Thyroid gland (tissue), 4 donors: ENCODE data around the gene TBCCD1.

Experiments used
- POLR2A ChIP-seq, 2 donors: fragments of 450-650 bp; IDR thresholded peaks; one replicate each; pipeline ENCODE4 v1.6.1; 2017; ENCODE audit warnings: antibody characterized with exemption in 2 of 2, mild to moderate bottlenecking in 2 of 2, moderate library complexity in 1 of 2
- TF ChIP-seq, protein P1 (sequence below), 6 experiments: fragments of 200-600 bp in 3 of 6; fragments of 450-650 bp in 3 of 6; sonication (generic) in 3 of 6; IDR thresholded peaks; one replicate each; pipeline ENCODE4 v1.5.1; 2016 to 2019; ENCODE audit warnings: antibody characterized with exemption in 6 of 6, mild to moderate bottlenecking in 2 of 6, inconsistent platforms in 1 of 6, moderate library complexity in 1 of 6

DNA sequence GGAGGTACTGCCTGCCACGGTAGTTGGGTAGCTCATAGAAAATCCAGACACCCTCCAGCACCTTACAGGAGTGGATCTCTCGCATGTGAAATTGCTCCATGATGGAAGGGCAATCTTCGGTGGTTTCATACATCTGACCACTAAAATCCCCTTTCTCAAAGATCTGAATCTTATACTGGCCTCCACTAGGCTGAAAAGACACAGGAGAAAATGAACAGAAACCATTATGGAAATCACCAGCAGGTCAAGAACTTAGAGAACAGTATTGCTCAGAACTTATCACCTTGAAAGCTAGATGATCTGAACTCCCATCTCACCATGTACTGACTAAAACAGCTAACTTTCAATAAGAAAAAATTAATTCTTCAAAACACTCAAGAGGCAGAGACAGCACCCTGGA lies 28.4 kb downstream of the TBCCD1 start:
- TF ChIP-seq, protein P1, sequence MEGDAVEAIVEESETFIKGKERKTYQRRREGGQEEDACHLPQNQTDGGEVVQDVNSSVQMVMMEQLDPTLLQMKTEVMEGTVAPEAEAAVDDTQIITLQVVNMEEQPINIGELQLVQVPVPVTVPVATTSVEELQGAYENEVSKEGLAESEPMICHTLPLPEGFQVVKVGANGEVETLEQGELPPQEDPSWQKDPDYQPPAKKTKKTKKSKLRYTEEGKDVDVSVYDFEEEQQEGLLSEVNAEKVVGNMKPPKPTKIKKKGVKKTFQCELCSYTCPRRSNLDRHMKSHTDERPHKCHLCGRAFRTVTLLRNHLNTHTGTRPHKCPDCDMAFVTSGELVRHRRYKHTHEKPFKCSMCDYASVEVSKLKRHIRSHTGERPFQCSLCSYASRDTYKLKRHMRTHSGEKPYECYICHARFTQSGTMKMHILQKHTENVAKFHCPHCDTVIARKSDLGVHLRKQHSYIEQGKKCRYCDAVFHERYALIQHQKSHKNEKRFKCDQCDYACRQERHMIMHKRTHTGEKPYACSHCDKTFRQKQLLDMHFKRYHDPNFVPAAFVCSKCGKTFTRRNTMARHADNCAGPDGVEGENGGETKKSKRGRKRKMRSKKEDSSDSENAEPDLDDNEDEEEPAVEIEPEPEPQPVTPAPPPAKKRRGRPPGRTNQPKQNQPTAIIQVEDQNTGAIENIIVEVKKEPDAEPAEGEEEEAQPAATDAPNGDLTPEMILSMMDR (IDR thresholded peaks at IDR 0.05) = no peak
- TF ChIP-seq POLR2A (IDR thresholded peaks at IDR 0.05) = no peak
